ENCODE results near the gene THEMIS. TPM values are rescaled to one million over a fixed set of nuclear protein-coding genes. Genes with fewer than 3 reads are reported as not detected.

THEMIS gene, protein sequence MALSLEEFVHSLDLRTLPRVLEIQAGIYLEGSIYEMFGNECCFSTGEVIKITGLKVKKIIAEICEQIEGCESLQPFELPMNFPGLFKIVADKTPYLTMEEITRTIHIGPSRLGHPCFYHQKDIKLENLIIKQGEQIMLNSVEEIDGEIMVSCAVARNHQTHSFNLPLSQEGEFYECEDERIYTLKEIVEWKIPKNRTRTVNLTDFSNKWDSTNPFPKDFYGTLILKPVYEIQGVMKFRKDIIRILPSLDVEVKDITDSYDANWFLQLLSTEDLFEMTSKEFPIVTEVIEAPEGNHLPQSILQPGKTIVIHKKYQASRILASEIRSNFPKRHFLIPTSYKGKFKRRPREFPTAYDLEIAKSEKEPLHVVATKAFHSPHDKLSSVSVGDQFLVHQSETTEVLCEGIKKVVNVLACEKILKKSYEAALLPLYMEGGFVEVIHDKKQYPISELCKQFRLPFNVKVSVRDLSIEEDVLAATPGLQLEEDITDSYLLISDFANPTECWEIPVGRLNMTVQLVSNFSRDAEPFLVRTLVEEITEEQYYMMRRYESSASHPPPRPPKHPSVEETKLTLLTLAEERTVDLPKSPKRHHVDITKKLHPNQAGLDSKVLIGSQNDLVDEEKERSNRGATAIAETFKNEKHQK
- under 0.01 TPM in 1 of 2 replicates, not detected in the other for total RNA-seq (ENCODE audit: low replicate concordance)

- DNase-seq (ENCODE audit: low read depth): no peak
- TF ChIP-seq, protein P1, sequence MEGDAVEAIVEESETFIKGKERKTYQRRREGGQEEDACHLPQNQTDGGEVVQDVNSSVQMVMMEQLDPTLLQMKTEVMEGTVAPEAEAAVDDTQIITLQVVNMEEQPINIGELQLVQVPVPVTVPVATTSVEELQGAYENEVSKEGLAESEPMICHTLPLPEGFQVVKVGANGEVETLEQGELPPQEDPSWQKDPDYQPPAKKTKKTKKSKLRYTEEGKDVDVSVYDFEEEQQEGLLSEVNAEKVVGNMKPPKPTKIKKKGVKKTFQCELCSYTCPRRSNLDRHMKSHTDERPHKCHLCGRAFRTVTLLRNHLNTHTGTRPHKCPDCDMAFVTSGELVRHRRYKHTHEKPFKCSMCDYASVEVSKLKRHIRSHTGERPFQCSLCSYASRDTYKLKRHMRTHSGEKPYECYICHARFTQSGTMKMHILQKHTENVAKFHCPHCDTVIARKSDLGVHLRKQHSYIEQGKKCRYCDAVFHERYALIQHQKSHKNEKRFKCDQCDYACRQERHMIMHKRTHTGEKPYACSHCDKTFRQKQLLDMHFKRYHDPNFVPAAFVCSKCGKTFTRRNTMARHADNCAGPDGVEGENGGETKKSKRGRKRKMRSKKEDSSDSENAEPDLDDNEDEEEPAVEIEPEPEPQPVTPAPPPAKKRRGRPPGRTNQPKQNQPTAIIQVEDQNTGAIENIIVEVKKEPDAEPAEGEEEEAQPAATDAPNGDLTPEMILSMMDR (IDR thresholded peaks at IDR 0.05; ENCODE audit: insufficient read depth, low read length): no peak
- H3K4me3 ChIP-seq (ENCODE audit: low read depth, low read length): no peak within 1 kb of the TSS
Observed at GRCh38 chr6:127900935-127901334, at the start of gene THEMIS. Gene THEMIS, minus strand, starts transcription at chr6:127901058. Its CDS starts 126 bp downstream, at chr6:127900932.

- no peak overlapping the region for H3K4me3 ChIP-seq (ENCODE audit: low read depth, low read length)
- TF ChIP-seq, protein P1 (IDR thresholded peaks at IDR 0.05; ENCODE audit: insufficient read depth, low read length): no peak
- DNase-seq (ENCODE audit: low read depth): no peak
Observed at GRCh38 chr6:127949251-127949650, 48.4 kb upstream of the THEMIS start.

DNA sequence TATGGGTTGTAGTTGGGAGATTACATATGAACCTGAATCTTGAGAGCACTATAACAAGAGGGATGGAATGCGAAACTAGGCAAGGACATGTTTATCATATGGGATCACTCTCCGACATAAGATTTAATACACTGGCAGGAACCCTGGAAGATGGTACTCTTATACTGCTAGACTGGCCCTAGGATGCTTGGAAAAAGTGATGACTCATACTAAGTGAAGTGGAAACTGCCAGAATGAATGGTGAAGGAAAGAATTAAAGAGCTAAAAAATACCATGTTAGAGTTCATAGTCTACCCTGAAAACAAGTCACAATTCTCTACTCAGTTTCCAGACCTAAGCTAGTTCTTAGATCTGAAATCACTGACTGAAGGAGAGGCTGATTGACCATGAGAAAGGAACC is 45.5 kb upstream of the THEMIS start:
- TF ChIP-seq, protein P1 (IDR thresholded peaks at IDR 0.05; ENCODE audit: insufficient read depth, low read length): no peak
- DNase-seq (ENCODE audit: low read depth): no peak
- no peak overlapping the region for H3K4me3 ChIP-seq (ENCODE audit: low read depth, low read length)

DNA sequence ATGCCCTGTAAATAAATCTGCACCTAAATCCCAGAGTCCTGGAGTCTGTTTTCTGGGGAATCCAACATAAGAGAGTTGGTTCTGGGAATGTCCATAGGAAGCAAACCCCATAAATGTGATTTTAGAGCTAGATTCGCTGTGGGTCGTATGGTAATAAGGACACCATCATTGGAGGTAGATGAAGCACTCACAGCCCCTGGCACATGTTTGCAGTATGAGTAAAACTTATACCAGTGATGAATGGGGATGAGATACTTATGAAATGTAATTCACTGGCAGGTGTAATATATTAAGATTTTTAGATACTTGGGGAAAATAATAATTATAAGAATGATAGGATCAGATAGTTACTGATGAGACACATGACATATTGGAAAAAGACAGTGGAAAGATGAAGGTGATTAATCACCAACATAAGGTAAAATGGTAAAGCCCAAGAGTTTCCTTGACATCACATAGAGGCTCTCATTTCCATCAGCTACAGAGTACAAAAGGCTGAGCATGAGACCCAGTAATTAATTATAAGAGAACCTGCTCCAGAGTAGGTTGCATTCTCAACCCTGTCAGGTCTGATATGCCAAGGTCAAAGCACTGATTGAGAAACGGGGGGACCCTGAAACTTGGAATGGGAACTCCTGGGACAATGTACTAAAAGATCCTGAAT is 44.7 kb upstream of the THEMIS start:
- TF ChIP-seq, protein P1 (IDR thresholded peaks at IDR 0.05; ENCODE audit: insufficient read depth, low read length): no peak
- no peak overlapping the region for H3K4me3 ChIP-seq (ENCODE audit: low read depth, low read length)
- no peak for DNase-seq (ENCODE audit: low read depth)

DNA sequence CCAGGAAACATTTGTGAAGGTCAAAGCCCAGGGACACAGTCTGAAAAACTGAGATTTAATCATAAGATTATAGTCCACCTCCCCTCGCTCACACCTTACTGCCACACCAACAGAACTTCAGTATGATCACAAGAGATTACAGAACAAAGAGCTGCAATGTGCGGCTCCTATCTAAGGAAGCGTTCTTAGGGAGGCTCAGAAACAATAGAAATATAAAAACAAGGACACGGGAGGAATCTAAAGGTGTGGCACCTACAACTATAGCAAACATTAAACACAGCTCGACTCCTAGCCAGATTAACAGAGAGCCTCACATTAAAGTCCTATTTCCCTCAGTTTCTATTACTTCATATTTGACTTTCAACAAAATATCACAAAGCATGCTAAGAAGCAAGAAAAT is 40.4 kb upstream of the THEMIS start:
- H3K4me3 ChIP-seq (ENCODE audit: low read depth, low read length): no peak overlapping the region
- TF ChIP-seq, protein P1 (IDR thresholded peaks at IDR 0.05; ENCODE audit: insufficient read depth, low read length): no peak
- DNase-seq (ENCODE audit: low read depth): no peak

DNA sequence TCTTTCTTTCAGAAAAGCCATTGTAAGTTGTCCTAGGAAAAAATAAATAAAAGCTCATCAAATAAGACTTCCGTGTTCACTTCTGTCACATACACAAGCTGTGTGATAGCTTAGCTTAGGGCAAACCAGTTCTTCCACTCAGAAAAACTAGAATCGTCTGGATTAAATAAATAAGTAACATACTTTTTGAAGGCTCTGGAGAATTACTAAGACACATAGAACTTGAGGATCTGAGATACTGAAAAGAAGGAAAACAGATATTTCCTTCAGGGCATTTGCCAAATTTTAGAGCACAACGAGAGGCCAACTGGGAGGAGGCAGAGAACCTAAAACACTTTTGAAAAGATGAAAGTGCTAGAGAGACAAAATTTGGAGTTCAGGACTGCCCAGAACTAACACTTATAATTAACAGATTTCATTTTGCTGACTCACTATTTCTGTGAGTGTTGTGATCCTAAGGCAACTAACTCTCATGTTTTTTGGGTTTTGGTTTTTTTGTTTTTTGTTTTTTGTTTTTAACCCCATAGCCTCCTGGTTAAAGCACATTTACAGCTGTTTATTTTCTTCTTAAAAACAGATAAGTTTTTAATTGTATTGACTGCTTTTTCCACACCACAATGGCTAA is 38.7 kb upstream of the THEMIS start:
- TF ChIP-seq, protein P1 (IDR thresholded peaks at IDR 0.05; ENCODE audit: insufficient read depth, low read length): no peak
- peak; percentile 63 for DNase-seq (ENCODE audit: low read depth)

More for the DNA sequence above, 38.7 kb upstream of the THEMIS start:
- no peak overlapping the region for H3K4me3 ChIP-seq (ENCODE audit: low read depth, low read length)

Data from fibroblast of the aortic adventitia (primary cell).